GM13976 (cell line): ENCODE results near the gene MAP1LC3B2.

ENCODE experiments used
- DNase-seq: peaks from one replicate; pipeline ENCODE4 v3.0.0; 2012; ENCODE audit warnings: low spot score
- in situ Hi-C: fragments of 300-500 bp; cut with MboI; formaldehyde crosslinking; loops from one replicate; pipeline ENCODE4 v1.12.0; 2022; ENCODE audit warnings: low sequenced_read_pairs, mixed read lengths, inconsistent platforms; ENCODE audit not compliant: unreplicated experiment
- TF ChIP-seq, protein P1 (sequence below): IDR thresholded peaks from 2 replicates; pipeline ENCODE4 v1.5.1; 2012; ENCODE audit warnings: borderline replicate concordance, mild to moderate bottlenecking; ENCODE audit not compliant: insufficient read depth; ENCODE audit errors: extremely low read depth, missing control alignments, control extremely low read depth

The MAP1LC3B2 gene

DNA sequence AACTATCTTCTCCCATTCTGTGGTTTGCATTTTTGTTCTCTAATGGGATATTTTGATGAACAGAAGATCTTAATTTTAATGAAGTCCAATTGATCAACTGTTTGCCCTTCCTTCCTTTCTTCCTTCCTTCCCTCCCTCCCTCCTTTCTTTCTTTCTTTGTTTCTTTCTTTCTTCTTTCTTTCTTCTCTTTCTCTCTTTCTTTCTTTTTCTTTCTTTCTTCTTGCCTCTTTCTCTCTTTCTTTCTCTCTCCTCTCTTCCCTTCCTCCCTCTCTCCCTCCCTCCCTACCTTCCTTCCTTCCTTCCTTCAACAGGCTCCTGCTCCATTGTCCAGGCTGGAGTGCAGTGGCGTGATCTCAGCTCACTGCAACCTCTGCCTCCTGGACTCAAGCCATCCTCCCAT is 18.9 kb downstream of the MAP1LC3B2 start:
- in situ Hi-C loops: no loop called here
- TF ChIP-seq, protein P1, sequence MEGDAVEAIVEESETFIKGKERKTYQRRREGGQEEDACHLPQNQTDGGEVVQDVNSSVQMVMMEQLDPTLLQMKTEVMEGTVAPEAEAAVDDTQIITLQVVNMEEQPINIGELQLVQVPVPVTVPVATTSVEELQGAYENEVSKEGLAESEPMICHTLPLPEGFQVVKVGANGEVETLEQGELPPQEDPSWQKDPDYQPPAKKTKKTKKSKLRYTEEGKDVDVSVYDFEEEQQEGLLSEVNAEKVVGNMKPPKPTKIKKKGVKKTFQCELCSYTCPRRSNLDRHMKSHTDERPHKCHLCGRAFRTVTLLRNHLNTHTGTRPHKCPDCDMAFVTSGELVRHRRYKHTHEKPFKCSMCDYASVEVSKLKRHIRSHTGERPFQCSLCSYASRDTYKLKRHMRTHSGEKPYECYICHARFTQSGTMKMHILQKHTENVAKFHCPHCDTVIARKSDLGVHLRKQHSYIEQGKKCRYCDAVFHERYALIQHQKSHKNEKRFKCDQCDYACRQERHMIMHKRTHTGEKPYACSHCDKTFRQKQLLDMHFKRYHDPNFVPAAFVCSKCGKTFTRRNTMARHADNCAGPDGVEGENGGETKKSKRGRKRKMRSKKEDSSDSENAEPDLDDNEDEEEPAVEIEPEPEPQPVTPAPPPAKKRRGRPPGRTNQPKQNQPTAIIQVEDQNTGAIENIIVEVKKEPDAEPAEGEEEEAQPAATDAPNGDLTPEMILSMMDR: no peak
- no peak for DNase-seq

DNA sequence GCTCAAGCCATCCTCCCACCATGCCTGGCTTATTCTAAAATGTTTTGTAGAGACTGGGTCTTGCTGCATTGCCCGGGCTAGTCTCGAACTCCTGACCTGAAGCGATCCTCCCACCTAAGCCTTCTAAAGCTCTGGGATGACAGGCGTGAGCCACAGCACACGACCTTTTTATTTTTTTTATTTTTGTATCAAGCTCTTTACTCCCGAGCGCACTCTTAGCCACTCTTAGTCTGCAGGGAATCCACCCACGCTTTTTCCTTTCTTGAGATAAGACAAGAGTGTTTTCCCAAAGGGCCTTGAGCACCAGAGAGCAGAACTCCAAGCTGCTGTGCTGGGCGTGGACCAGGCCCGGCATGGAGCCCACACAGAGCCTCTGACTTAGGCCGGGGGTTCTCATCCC is 23.4 kb downstream of the MAP1LC3B2 start:
- TF ChIP-seq, protein P1: no peak
- in situ Hi-C loops: no loop called here
- DNase-seq: no peak

DNA sequence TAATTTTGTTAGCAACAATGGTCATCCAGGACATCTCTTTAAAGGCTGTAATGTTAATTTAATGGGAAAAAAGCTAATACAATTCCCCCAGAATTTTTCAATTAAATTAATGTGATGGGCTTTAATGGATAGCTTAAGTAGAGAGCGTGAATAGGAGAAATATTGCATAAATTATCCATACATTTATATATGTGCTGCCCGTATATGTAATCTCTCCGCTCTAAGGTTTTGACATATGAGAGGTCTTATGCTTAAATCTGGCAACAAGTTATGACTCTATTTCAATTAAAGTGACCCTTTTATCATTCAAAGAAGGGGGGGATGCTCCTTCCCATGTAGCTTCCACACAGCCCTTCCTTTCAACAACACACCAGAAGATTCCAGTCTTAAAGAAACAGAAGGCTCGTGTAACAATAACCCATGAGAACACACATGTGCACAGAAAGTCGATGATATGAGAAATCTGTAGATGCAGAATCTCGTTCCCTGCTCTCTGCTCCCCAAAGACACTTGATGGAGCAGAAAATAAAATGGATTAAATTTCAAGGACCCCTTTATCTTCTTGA is 24.0 kb downstream of the MAP1LC3B2 start:
- DNase-seq: no peak
- TF ChIP-seq, protein P1: no peak
- in situ Hi-C loops: no loop called here

DNA sequence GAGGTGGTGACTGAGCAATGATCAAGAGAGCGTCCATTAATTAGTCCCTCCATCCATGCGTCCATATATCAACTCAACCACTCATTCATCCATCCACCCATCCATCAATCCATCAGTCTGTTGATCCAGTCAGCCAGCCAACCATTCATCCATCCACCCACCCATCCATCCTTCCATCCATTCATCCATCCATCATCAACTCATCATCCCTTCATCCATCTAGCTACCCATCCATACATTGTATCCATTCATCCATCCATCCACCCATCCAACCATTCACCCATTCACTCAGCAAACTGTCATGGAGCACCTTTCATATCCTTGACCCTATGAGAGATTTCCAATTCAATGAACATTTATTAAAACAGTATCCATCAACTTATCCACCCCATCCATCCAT is 28.1 kb downstream of the MAP1LC3B2 start:
- TF ChIP-seq, protein P1: no peak
- DNase-seq: no peak
- in situ Hi-C loops: no loop called here

- DNase-seq: no peak
- in situ Hi-C loops: no loop called here
- TF ChIP-seq, protein P1: no peak
These were observed 29.3 kb downstream of the MAP1LC3B2 start for GRCh38 chr12:116588390-116589028.

DNA sequence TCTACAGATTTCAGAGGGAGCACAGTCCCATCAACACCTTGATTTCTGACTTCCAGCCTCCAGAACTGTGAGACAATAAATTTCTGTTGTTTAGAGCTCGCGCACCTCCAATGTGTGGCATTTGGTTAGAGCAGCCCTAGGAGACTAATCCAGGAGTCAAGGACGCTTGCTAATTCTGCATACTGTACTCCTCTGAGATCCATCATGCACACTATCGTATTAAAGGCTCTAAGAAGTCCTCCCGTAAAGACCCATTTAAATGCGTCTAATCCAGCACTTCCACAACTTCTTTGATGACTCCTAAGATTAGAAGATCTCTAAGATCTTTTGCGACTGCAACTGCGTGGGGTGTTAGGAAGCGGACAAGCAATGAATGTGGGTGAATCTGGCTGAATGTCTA is 30.4 kb downstream of the MAP1LC3B2 start:
- DNase-seq: no peak
- in situ Hi-C loops: no loop called here

More for the DNA sequence above, 30.4 kb downstream of the MAP1LC3B2 start:
- TF ChIP-seq, protein P1: no peak
